Calu3 (cell line): ENCODE results near the gene FUNDC2. TPM values are rescaled to one million over a fixed set of nuclear protein-coding genes. Genes with fewer than 3 reads are reported as not detected.

Experiments
- BruUV-seq: library from RNA; stranded (reverse); fragments of 400-500 nt; replicated peaks from 2 replicates; lab custom pipeline; 2021; lab: Mats Ljungman, UMichigan
- CTCF ChIA-PET: fragments of 300-600 bp; sonication (Branson Sonifier 250); formaldehyde crosslinking; loops from one replicate; lab custom pipeline; 2022; ENCODE audit warnings: antibody characterized with exemption; lab: Charles Lee
- DNase-seq: peaks from one replicate; pipeline ENCODE4 v3.0.0; 2022
- H3K27ac Mint-ChIP-seq: one replicate; pipeline ENCODE4 v1.8.0; 2022; ENCODE audit warnings: mixed read lengths; ENCODE audit not compliant: unreplicated experiment
- H3K27me3 Mint-ChIP-seq: one replicate; pipeline ENCODE4 v1.8.0; 2022; ENCODE audit warnings: mixed read lengths; ENCODE audit not compliant: unreplicated experiment
- H3K36me3 Mint-ChIP-seq: one replicate; pipeline ENCODE4 v1.8.0; 2022; ENCODE audit warnings: mild to moderate bottlenecking, moderate library complexity, mixed read lengths; ENCODE audit not compliant: insufficient read depth, unreplicated experiment
- H3K4me1 Mint-ChIP-seq: one replicate; pipeline ENCODE4 v1.8.0; 2022; ENCODE audit warnings: mild to moderate bottlenecking, low read depth, mixed read lengths; ENCODE audit not compliant: unreplicated experiment
- H3K4me3 Mint-ChIP-seq: one replicate; pipeline ENCODE4 v1.8.0; 2022; ENCODE audit warnings: mild to moderate bottlenecking, low read depth, moderate library complexity, mixed read lengths; ENCODE audit not compliant: unreplicated experiment
- H3K9me3 Mint-ChIP-seq: one replicate; pipeline ENCODE4 v1.8.0; 2022; ENCODE audit warnings: low read depth, mixed read lengths; ENCODE audit not compliant: unreplicated experiment
- CTCF ChIP-seq: fragments of 200-600 bp; IDR thresholded peaks from one replicate; pipeline ENCODE4 v1.8.0; 2022; ENCODE audit warnings: antibody characterized with exemption; ENCODE audit not compliant: unreplicated experiment
- intact Hi-C: fragments of 100-400 bp; cut with micrococcal nuclease; formaldehyde crosslinking; loops from one replicate; pipeline ENCODE4 v1.10.0; 2022; ENCODE audit not compliant: unreplicated experiment
- total RNA-seq: library from RNA; stranded (reverse); gene quantifications from 2 replicates; pipeline ENCODE4 v1.2.3, GENCODE V29; 2022

The FUNDC2 gene
- total RNA-seq, 1 experiment from 2014 or later = 45.4 TPM

- CTCF ChIA-PET = no interaction called here
- Mint-ChIP-seq H3K4me3 (no peak overlapping the region), H3K36me3 (peaks cover 7% of the 10 kb centered on the region), H3K9me3 (no peaks in the 10 kb centered on the region), H3K4me1 (peaks cover 21% of the 10 kb centered on the region), H3K27me3 (no peaks in the 10 kb centered on the region), H3K27ac (no peak overlapping the region)
- no TSS peak for BruUV-seq
- no peak for DNase-seq
- TF ChIP-seq CTCF = no peak
- intact Hi-C loops = no loop called here
Measured at GRCh38 chrX:155065035-155065734, 38.5 kb downstream of the FUNDC2 start.

- peaks cover 32% of the 10 kb centered on the region for H3K36me3 Mint-ChIP-seq
- CTCF ChIA-PET = no interaction called here
- intact Hi-C loops = no loop called here
- H3K27me3 Mint-ChIP-seq = no peaks in the 10 kb centered on the region
- no peak overlapping the region for H3K27ac Mint-ChIP-seq
- H3K4me1 Mint-ChIP-seq = peaks cover 28% of the 10 kb centered on the region
- no peak for TF ChIP-seq CTCF
- no TSS peak for BruUV-seq
- no peaks in the 10 kb centered on the region for H3K9me3 Mint-ChIP-seq
- no peak for DNase-seq
- no peak overlapping the region for H3K4me3 Mint-ChIP-seq
Measured at GRCh38 chrX:155068165-155068564, 41.5 kb downstream of the FUNDC2 start.

- intact Hi-C loops = no loop called here
- TF ChIP-seq CTCF = no peak
- Mint-ChIP-seq H3K4me1 (peaks cover 40% of the 10 kb centered on the region), H3K4me3 (peak overlapping the region; percentile 92), H3K36me3 (peaks cover 39% of the 10 kb centered on the region), H3K27me3 (no peaks in the 10 kb centered on the region), H3K27ac (no peak overlapping the region), H3K9me3 (no peaks in the 10 kb centered on the region)
- DNase-seq = no peak
- CTCF ChIA-PET = interaction anchor here (0.6 kb wide), 1 partner anchor 598 kb away, joined by 3 read pairs; no protein-coding TSS in a partner anchor
- BruUV-seq = no TSS peak
Measured at GRCh38 chrX:155069414-155069813, 42.8 kb downstream of the FUNDC2 start.

- no peaks in the 10 kb centered on the region for H3K27me3 Mint-ChIP-seq
- CTCF ChIA-PET = interaction anchor here (0.6 kb wide), 1 partner anchor 598 kb away, joined by 3 read pairs; no protein-coding TSS in a partner anchor
- H3K4me3 Mint-ChIP-seq = peak overlapping the region; percentile 92
- intact Hi-C loops = no loop called here
- no peaks in the 10 kb centered on the region for H3K9me3 Mint-ChIP-seq
- H3K27ac Mint-ChIP-seq = peak overlapping the region; percentile 80
- peaks cover 39% of the 10 kb centered on the region for H3K36me3 Mint-ChIP-seq
- TSS peak; percentile 63 for BruUV-seq
- no peak for DNase-seq
- peaks cover 42% of the 10 kb centered on the region for H3K4me1 Mint-ChIP-seq
- no peak for TF ChIP-seq CTCF
Measured at GRCh38 chrX:155070038-155070437, 43.4 kb downstream of the FUNDC2 start.
